Endothelial cell of umbilical vein (primary cell): ENCODE results near the gene UNC5A. TPM values are rescaled to one million over a fixed set of nuclear protein-coding genes. Genes with fewer than 3 reads are reported as not detected.

Experiments used
- BruUV-seq: library from RNA; stranded (reverse); fragments of 400-500 nt; replicated peaks from 2 replicates; lab custom pipeline; 2021; lab: Mats Ljungman, UMichigan
- CTCF ChIA-PET: fragments of 300-600, 350-600 bp; sonication (Branson Sonifier 250); formaldehyde crosslinking; loops from one replicate; lab custom pipeline; 2021; ENCODE audit warnings: antibody characterized with exemption, inconsistent platforms; lab: Charles Lee
- POLR2A ChIA-PET: fragments of 300-600, 350-600 bp; sonication (Branson Sonifier 250); formaldehyde crosslinking; loops from one replicate; lab custom pipeline; 2021; ENCODE audit warnings: antibody characterized with exemption, inconsistent platforms; lab: Charles Lee
- DNase-seq: peaks from one replicate; pipeline ENCODE4 v3.0.0-alpha.2; 2011; ENCODE audit warnings: low read depth, low spot score
- FAIRE-seq: peaks from 2 replicates; lab custom pipeline; 2011; peaks lifted over from hg19 to GRCh38; lab: Jason Lieb, UNC
- H2AFZ ChIP-seq: 2 replicates; pipeline ENCODE4 v1.6.0; 2012; ENCODE audit warnings: low read depth, low read length, control low read depth, inconsistent platforms
- H3K27ac ChIP-seq: 2 replicates; pipeline ENCODE4 v1.5.1; 2011; ENCODE audit warnings: low read depth, mild to moderate bottlenecking, control low read depth, low read length, moderate library complexity; ENCODE audit not compliant: insufficient read depth
- H3K27me3 ChIP-seq, 2 experiments: 2 replicates each; pipeline versions ENCODE4 v1.6.0 to v1.6.1; 2011; ENCODE audit warnings: low read length in 2 of 2, mixed read lengths in 1 of 2; ENCODE audit not compliant: control insufficient read depth in 2 of 2, insufficient read depth in 2 of 2
- H3K36me3 ChIP-seq, 2 experiments: 2 replicates in 1 of 2; 3 replicates in 1 of 2; pipeline ENCODE4 v1.5.1; 2011; ENCODE audit warnings: low read length in 2 of 2, mild to moderate bottlenecking in 1 of 2, moderate library complexity in 1 of 2; ENCODE audit not compliant: control insufficient read depth in 2 of 2, insufficient read depth in 2 of 2; ENCODE audit errors: extremely low read depth in 1 of 2
- H3K4me1 ChIP-seq: 3 replicates; pipeline ENCODE4 v1.5.1; 2011; ENCODE audit warnings: mild to moderate bottlenecking, low read length; ENCODE audit not compliant: control insufficient read depth, insufficient read depth; ENCODE audit errors: extremely low read depth
- H3K4me2 ChIP-seq: 2 replicates; pipeline ENCODE4 v1.6.1; 2011; ENCODE audit warnings: low read length, control low read depth, mixed read lengths; ENCODE audit not compliant: insufficient read depth
- H3K4me3 ChIP-seq, 3 experiments: fragments of 200-600 bp in 1 of 3; sonication (generic), shearing (Covaris generic) in 1 of 3; replicated peaks in 1 of 3; 2 replicates each; pipeline ENCODE4 v1.5.1; 2011 to 2016; ENCODE audit warnings: control low read depth in 3 of 3, low read length in 3 of 3, mild to moderate bottlenecking in 2 of 3, inconsistent platforms in 1 of 3, low read depth in 1 of 3, moderate library complexity in 1 of 3; ENCODE audit not compliant: insufficient read depth in 1 of 3
- H3K79me2 ChIP-seq: 2 replicates; pipeline ENCODE4 v1.6.0; 2012; ENCODE audit warnings: low read length, inconsistent platforms; ENCODE audit not compliant: control insufficient read depth, insufficient read depth
- H3K9ac ChIP-seq: replicated peaks from 2 replicates; pipeline ENCODE3; 2011; ENCODE audit warnings: low read length, control low read depth; ENCODE audit not compliant: insufficient read depth; ENCODE audit errors: extremely low read depth
- H3K9me1 ChIP-seq: replicated peaks from 3 replicates; pipeline ENCODE4 v1.6.0; 2011; ENCODE audit warnings: mild to moderate bottlenecking, low read length; ENCODE audit not compliant: control insufficient read depth, insufficient read depth; ENCODE audit errors: extremely low read depth
- H3K9me3 ChIP-seq: replicated peaks from 2 replicates; pipeline ENCODE4 v1.5.1; 2012; ENCODE audit warnings: low read length, inconsistent platforms; ENCODE audit not compliant: control insufficient read depth, insufficient read depth
- H4K20me1 ChIP-seq: replicated peaks from 2 replicates; pipeline ENCODE3; 2011; ENCODE audit warnings: mild to moderate bottlenecking, low read length; ENCODE audit not compliant: control insufficient read depth, insufficient read depth; ENCODE audit errors: extremely low read depth
- CTCF ChIP-seq, 2 donors: IDR thresholded peaks; 1 replicate in 1 of 2; 2 replicates in 1 of 2; pipeline ENCODE4 v1.5.1; 2011; ENCODE audit warnings: low read length in 2 of 2, mild to moderate bottlenecking in 2 of 2, moderate library complexity in 2 of 2, control low read depth in 1 of 2, inconsistent platforms in 1 of 2, low read depth in 1 of 2; ENCODE audit not compliant: insufficient read depth in 1 of 2; ENCODE audit errors: extremely low read depth in 1 of 2
- EZH2 ChIP-seq: IDR thresholded peaks from 2 replicates; pipeline ENCODE4 v1.6.1; 2012; ENCODE audit warnings: borderline replicate concordance, low read depth, mild to moderate bottlenecking, moderate library complexity, low read length, inconsistent platforms; ENCODE audit not compliant: severe bottlenecking
- FOS ChIP-seq: IDR thresholded peaks from 2 replicates; pipeline ENCODE4 v1.6.1; 2011; ENCODE audit warnings: mild to moderate bottlenecking, low read length, moderate library complexity, borderline replicate concordance; ENCODE audit not compliant: insufficient read depth
- GATA2 ChIP-seq: IDR thresholded peaks from 2 replicates; pipeline ENCODE4 v1.7.0; 2011; ENCODE audit warnings: low read depth, mild to moderate bottlenecking, moderate library complexity, mixed read lengths, low read length; ENCODE audit not compliant: insufficient read length, insufficient read depth
- JUN ChIP-seq: IDR thresholded peaks from 2 replicates; pipeline ENCODE4 v1.6.1; 2011; ENCODE audit warnings: borderline replicate concordance, low read depth; ENCODE audit not compliant: insufficient read length, insufficient read depth
- MAX ChIP-seq: IDR thresholded peaks from 2 replicates; pipeline ENCODE4 v1.6.1; 2011; ENCODE audit not compliant: insufficient read depth, insufficient read length
- MYC ChIP-seq: IDR thresholded peaks from one replicate; pipeline ENCODE4 v1.6.1; 2011; ENCODE audit warnings: mild to moderate bottlenecking, low read depth, low read length
- POLR2A ChIP-seq: IDR thresholded peaks from 2 replicates; pipeline ENCODE4 v1.6.1; 2012; ENCODE audit warnings: low read depth, mild to moderate bottlenecking, control low read depth, low read length
- POLR2AphosphoS5 ChIP-seq: IDR thresholded peaks from 2 replicates; pipeline ENCODE4 v1.6.1; 2012; ENCODE audit warnings: low read depth, mild to moderate bottlenecking, control low read depth, low read length, moderate library complexity; ENCODE audit not compliant: insufficient read depth
- dilution Hi-C: fragments of 300-500 bp; cut with MboI; formaldehyde crosslinking; loops from one replicate; pipeline ENCODE4 v1.15.0; 2019; ENCODE audit warnings: low sequenced_read_pairs; ENCODE audit not compliant: extremely low pct_ligation_motif_present
- intact Hi-C: fragments of 100-400 bp; cut with micrococcal nuclease; formaldehyde crosslinking; loops from one replicate; pipeline ENCODE4 v1.10.0; 2022
- polyA plus RNA-seq, 4 experiments: library from polyadenylated mRNA; depleted of rRNA in 3 of 4; stranded (reverse) in 3 of 4; unstranded in 1 of 4; fragments of >200 nt; gene quantifications; 2 replicates each; pipeline versions ENCODE4 v1.2.1 to v1.2.3, GENCODE V29; 2011 to 2012; ENCODE audit warnings: missing spikeins in 1 of 4
- total RNA-seq: library from RNA; stranded (reverse); gene quantifications from 2 replicates; pipeline ENCODE4 v1.2.3, GENCODE V29; 2021

Gene UNC5A
- total and polyA plus RNA-seq, 2 donors (not counting 3 experiments of a cell fraction or from before 2014, with no cell fraction given) = 0.08 to 0.22 TPM

- H3K4me1 ChIP-seq = no peaks in the 10 kb centered on the region
- H4K20me1 ChIP-seq = no peaks in the 10 kb centered on the region
- CTCF ChIA-PET = interaction anchor here (2.0 kb wide), 1 partner anchor 222 kb away, joined by 5 read pairs; no protein-coding TSS in a partner anchor
- no peaks in the 10 kb centered on the region for H3K79me2 ChIP-seq
- DNase-seq (no peak), FAIRE-seq (no peak)
- no TSS peak for BruUV-seq
- dilution Hi-C loops = no loop called here
- no peaks in the 10 kb centered on the region for H3K36me3 ChIP-seq
- intact Hi-C loops = loop anchor here (10.0 kb wide), 1 partner anchor 217 kb away; no protein-coding TSS in a partner anchor
- H3K9ac ChIP-seq = no peak overlapping the region
- no peak overlapping the region for H3K27ac ChIP-seq
- no peak overlapping the region for H3K4me2 ChIP-seq
- peaks cover 0 to 3% of the 10 kb centered on the region in 2 experiments for H3K27me3 ChIP-seq
- H3K9me3 ChIP-seq = no peaks in the 10 kb centered on the region
- TF ChIP-seq GATA2 (no peak), FOS (no peak), JUN (no peak), MYC (no peak), MAX (no peak), POLR2A (no peak), EZH2 (no peak), POLR2AphosphoS5 (no peak), CTCF (IDR thresholded peaks at IDR 0.05; ENCODE audit: extremely low read depth in 1 of 2, insufficient read depth in 1 of 2, low read depth in 1 of 2, low read length in 2 of 2) (no peak)
- H2AFZ ChIP-seq = no peak overlapping the region
- POLR2A ChIA-PET = no interaction called here
- H3K9me1 ChIP-seq = no peaks in the 10 kb centered on the region
- no peak overlapping the region for H3K4me3 ChIP-seq
Measured at GRCh38 chr5:176881816-176882566, 71.6 kb downstream of the UNC5A start.
